ENCODE data around the gene SRSF1.

GRCh38 chr17:58051468-58051867 lies 44.4 kb upstream of the SRSF1 start:
- TF ChIP-seq, protein P1, sequence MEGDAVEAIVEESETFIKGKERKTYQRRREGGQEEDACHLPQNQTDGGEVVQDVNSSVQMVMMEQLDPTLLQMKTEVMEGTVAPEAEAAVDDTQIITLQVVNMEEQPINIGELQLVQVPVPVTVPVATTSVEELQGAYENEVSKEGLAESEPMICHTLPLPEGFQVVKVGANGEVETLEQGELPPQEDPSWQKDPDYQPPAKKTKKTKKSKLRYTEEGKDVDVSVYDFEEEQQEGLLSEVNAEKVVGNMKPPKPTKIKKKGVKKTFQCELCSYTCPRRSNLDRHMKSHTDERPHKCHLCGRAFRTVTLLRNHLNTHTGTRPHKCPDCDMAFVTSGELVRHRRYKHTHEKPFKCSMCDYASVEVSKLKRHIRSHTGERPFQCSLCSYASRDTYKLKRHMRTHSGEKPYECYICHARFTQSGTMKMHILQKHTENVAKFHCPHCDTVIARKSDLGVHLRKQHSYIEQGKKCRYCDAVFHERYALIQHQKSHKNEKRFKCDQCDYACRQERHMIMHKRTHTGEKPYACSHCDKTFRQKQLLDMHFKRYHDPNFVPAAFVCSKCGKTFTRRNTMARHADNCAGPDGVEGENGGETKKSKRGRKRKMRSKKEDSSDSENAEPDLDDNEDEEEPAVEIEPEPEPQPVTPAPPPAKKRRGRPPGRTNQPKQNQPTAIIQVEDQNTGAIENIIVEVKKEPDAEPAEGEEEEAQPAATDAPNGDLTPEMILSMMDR (IDR thresholded peaks at IDR 0.05) = no peak
- TF ChIP-seq POLR2AphosphoS5 (IDR thresholded peaks at IDR 0.05) = no peak

All from sigmoid colon (tissue), 4 donors.